Activated CD4-positive, alpha-beta T cell treated with anti-CD3 and anti-CD28 coated beads for 36 hours (primary cell): ENCODE measurements around the gene SEMA3F. TPM values are rescaled to one million over a fixed set of nuclear protein-coding genes. Genes with fewer than 3 reads are reported as not detected.

Experiments used
- ATAC-seq: fragments of 200-7000 bp; cut with Tn5 transposase; one replicate; pipeline ENCODE4 v1.10.0; 2021; ENCODE audit warnings: mild to moderate bottlenecking, moderate library complexity
- CTCF ChIA-PET: fragments of 350-600 bp; sonication (Branson Sonifier 250); formaldehyde crosslinking; loops from one replicate; lab custom pipeline; 2021; ENCODE audit warnings: antibody characterized with exemption; lab: Charles Lee
- POLR2A ChIA-PET: fragments of 350-600 bp; sonication (Branson Sonifier 250); formaldehyde crosslinking; loops from one replicate; lab custom pipeline; 2021; ENCODE audit warnings: antibody characterized with exemption, inconsistent platforms; lab: Charles Lee
- DNase-seq: peaks from one replicate; pipeline ENCODE4 v3.0.0-alpha.2; 2020
- H3K27ac Mint-ChIP-seq: one replicate; pipeline ENCODE4 v1.8.0; 2021; ENCODE audit warnings: mixed read lengths
- H3K27me3 Mint-ChIP-seq: one replicate; pipeline ENCODE4 v1.8.0; 2021; ENCODE audit warnings: mixed read lengths
- H3K36me3 Mint-ChIP-seq: one replicate; pipeline ENCODE4 v1.8.0; 2021; ENCODE audit warnings: low read depth, mixed read lengths
- H3K4me1 Mint-ChIP-seq: one replicate; pipeline ENCODE4 v1.8.0; 2021; ENCODE audit warnings: mixed read lengths
- H3K4me3 Mint-ChIP-seq: one replicate; pipeline ENCODE4 v1.8.0; 2021; ENCODE audit warnings: mild to moderate bottlenecking, moderate library complexity, mixed read lengths
- H3K9me3 Mint-ChIP-seq: one replicate; pipeline ENCODE4 v1.8.0; 2021; ENCODE audit warnings: low read depth, mixed read lengths
- intact Hi-C, 2 experiments: fragments of 100-400 bp; cut with DNase I in 1 of 2; cut with micrococcal nuclease in 1 of 2; formaldehyde crosslinking; loops; one replicate each; pipeline versions ENCODE4 v1.14.2 to v1.15.1; 2022 to 2024; cut with DNase I, micrococcal nuclease
- total RNA-seq, 2 experiments: library from RNA; stranded (reverse); gene quantifications; one replicate each; pipeline ENCODE4 v1.2.3, GENCODE V29; 2021

Gene SEMA3F
- under 1 TPM; 0.25 to 0.46 TPM for total RNA-seq

DNA sequence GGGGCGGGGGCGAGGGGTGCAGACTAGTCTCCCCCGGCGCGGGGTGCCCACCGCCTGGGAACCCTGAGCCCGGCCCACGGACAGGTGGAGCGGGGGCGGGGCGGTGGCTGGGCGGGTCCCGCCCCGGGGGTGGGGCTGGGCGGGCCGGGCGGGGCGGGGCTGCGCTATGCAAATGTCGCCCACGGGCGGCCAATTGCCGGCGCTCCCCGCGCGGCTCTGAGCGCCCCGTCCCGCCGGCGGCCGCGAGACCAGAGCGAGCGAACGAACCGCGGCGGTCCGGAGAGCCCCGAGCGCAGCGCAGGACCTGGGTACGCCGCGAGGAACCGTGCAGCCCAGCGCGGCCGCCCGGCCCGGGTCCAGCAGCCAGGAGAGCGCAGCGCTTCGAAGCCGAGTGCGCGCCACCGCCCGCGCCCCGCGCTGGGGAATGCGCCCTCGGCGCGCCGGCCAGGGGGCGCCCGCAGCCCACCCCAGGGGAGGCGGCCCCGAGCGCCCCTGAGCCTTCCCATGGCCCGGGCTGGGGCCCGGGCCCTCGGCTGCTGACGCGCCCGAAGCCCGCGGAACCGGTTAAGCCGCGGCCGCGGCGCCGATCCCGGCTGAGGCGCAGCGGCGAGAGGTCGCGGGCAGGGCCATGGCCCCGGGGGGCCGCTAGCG is at the start of gene SEMA3F:
TSS of gene SEMA3F (plus strand) at position 485 of the 651 bp plus-strand sequence. CDS start 4,299 bp downstream, outside the sequence.
- peak within 1 kb of the TSS; percentile 60 for H3K4me3 Mint-ChIP-seq
- H3K27me3 Mint-ChIP-seq = peaks cover 29% of the 10 kb centered on the region
- intact Hi-C loops = loop anchor here in 1 of 2 experiments (1.0 to 10.0 kb wide), 10 partner anchors 34 to 685 kb away; partner anchors contain the start of genes BSN, DAG1, IFRD2 and RBM5
- ChIA-PET POLR2A (no interaction called here), CTCF (no interaction called here)
- H3K36me3 Mint-ChIP-seq = no peaks in the 10 kb centered on the region
- no peaks in the 10 kb centered on the region for H3K9me3 Mint-ChIP-seq
- H3K4me1 Mint-ChIP-seq = peaks cover 8% of the 10 kb centered on the region
- DNase-seq (peak; percentile 79), ATAC-seq (peak; percentile 89)
- no peak within 1 kb of the TSS for H3K27ac Mint-ChIP-seq

DNA sequence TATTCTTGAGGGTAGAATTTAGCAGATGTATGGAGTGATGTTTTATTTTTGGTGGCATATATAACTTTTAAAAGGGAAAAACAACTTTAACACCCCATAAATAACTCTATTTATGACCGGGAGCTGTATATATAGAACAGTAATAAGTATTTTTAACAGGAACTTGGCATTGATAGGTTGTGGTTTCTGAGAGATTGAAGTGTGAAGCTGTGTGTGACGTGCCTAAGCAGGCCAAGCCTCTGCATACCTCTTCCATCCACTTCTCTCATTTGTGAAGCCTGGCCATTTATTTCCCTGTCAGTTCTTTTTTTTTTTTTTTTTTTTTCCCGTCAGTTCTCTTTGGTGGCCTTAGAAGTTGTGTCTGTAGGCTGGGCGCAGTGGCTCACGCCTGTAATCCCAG is 43.4 kb upstream of the SEMA3F start:
- H3K4me3 Mint-ChIP-seq = no peak overlapping the region
- intact Hi-C loops = no loop called here
- H3K36me3 Mint-ChIP-seq = peaks cover 74% of the 10 kb centered on the region
- H3K9me3 Mint-ChIP-seq = no peaks in the 10 kb centered on the region
- no peak overlapping the region for H3K27ac Mint-ChIP-seq
- ATAC-seq = no peak
- CTCF ChIA-PET = interaction anchor here (1.4 kb wide), 1 partner anchor 9 kb away, joined by 4 read pairs; no protein-coding TSS in a partner anchor
- POLR2A ChIA-PET = no interaction called here
- DNase-seq = no peak
- no peaks in the 10 kb centered on the region for H3K27me3 Mint-ChIP-seq
- H3K4me1 Mint-ChIP-seq = no peaks in the 10 kb centered on the region

GRCh38 chr3:50112462-50112861 is 42.7 kb upstream of the SEMA3F start:
- no peaks in the 10 kb centered on the region for H3K9me3 Mint-ChIP-seq
- no peaks in the 10 kb centered on the region for H3K4me1 Mint-ChIP-seq
- ChIA-PET CTCF (interaction anchor here (1.4 kb wide), 1 partner anchor 9 kb away, joined by 4 read pairs; no protein-coding TSS in a partner anchor), POLR2A (interaction anchor here (0.6 kb wide), 1 partner anchor 149 kb away, joined by 3 read pairs; no protein-coding TSS in a partner anchor)
- H3K27ac Mint-ChIP-seq = no peak overlapping the region
- H3K36me3 Mint-ChIP-seq = peaks cover 73% of the 10 kb centered on the region
- H3K4me3 Mint-ChIP-seq = no peak overlapping the region
- intact Hi-C loops = no loop called here
- no peak for ATAC-seq
- DNase-seq = no peak
- no peaks in the 10 kb centered on the region for H3K27me3 Mint-ChIP-seq

DNA sequence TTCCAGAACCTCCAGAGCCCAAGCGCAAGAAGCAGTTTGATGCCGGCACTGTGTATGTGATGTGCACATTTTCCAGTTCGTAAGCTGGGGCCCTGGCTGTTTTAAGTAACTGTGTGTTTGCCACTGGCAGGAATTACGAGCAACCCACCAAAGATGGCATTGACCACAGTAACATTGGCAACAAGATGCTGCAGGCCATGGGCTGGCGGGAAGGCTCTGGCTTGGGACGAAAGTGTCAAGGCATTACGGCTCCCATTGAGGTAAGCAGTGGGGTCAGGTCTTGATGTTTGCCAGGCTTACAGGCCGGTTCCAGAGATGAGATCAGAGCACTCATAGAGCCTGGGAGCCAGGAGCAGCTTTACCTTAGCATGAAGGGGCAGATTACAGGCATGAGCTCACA is 38.0 kb upstream of the SEMA3F start:
- Mint-ChIP-seq H3K9me3 (no peaks in the 10 kb centered on the region), H3K27ac (no peak overlapping the region), H3K27me3 (no peaks in the 10 kb centered on the region), H3K4me3 (no peak overlapping the region), H3K36me3 (peaks cover 49% of the 10 kb centered on the region), H3K4me1 (no peaks in the 10 kb centered on the region)
- ATAC-seq (no peak), DNase-seq (no peak)
- ChIA-PET POLR2A (interaction anchor here (0.6 to 1.0 kb wide), 2 partner anchors 11 to 25 kb away, joined by 3 to 4 read pairs; no protein-coding TSS in a partner anchor), CTCF (no interaction called here)
- intact Hi-C loops = no loop called here

DNA sequence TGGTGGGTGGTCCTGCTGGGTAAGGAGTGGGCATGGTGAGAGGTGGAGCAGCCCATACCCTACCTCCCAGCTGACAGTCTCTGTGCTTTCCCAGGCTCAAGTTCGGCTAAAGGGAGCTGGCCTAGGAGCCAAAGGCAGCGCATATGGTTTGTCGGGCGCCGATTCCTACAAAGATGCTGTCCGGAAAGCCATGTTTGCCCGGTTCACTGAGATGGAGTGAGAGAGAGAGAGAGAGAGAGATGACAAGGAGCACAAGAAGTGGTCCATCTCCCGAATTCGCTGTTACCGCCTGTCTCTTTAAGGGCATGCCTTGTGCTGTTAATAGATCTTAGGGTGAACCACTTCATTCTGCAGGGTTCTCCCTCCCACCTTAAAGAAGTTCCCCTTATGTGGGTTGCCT is 36.9 kb upstream of the SEMA3F start:
- no peak overlapping the region for H3K4me3 Mint-ChIP-seq
- H3K36me3 Mint-ChIP-seq = peaks cover 44% of the 10 kb centered on the region
- no peaks in the 10 kb centered on the region for H3K27me3 Mint-ChIP-seq
- H3K4me1 Mint-ChIP-seq = no peaks in the 10 kb centered on the region
- DNase-seq (no peak), ATAC-seq (no peak)
- H3K9me3 Mint-ChIP-seq = no peaks in the 10 kb centered on the region
- ChIA-PET POLR2A (no interaction called here), CTCF (interaction anchor here (0.7 kb wide), 1 partner anchor 29 kb away, joined by 3 read pairs; the partner anchor contains the start of gene RBM5)
- no peak overlapping the region for H3K27ac Mint-ChIP-seq
- intact Hi-C loops = no loop called here

GRCh38 chr3:50119786-50120185 is 35.3 kb upstream of the SEMA3F start:
- Mint-ChIP-seq H3K27ac (no peak overlapping the region), H3K27me3 (no peaks in the 10 kb centered on the region), H3K4me3 (no peak overlapping the region), H3K9me3 (no peaks in the 10 kb centered on the region), H3K36me3 (peaks cover 30% of the 10 kb centered on the region), H3K4me1 (no peaks in the 10 kb centered on the region)
- intact Hi-C loops = loop anchor here in 1 of 2 experiments (5.0 kb wide), 1 partner anchor 153 kb away; no protein-coding TSS in a partner anchor
- ChIA-PET CTCF (interaction anchor here (0.6 to 3.2 kb wide), 13 partner anchors 9 to 832 kb away, joined by 3 to 20 read pairs (median 4); partner anchors contain the start of gene GNAT1), POLR2A (no interaction called here)
- ATAC-seq = no peak
- DNase-seq = no peak

DNA sequence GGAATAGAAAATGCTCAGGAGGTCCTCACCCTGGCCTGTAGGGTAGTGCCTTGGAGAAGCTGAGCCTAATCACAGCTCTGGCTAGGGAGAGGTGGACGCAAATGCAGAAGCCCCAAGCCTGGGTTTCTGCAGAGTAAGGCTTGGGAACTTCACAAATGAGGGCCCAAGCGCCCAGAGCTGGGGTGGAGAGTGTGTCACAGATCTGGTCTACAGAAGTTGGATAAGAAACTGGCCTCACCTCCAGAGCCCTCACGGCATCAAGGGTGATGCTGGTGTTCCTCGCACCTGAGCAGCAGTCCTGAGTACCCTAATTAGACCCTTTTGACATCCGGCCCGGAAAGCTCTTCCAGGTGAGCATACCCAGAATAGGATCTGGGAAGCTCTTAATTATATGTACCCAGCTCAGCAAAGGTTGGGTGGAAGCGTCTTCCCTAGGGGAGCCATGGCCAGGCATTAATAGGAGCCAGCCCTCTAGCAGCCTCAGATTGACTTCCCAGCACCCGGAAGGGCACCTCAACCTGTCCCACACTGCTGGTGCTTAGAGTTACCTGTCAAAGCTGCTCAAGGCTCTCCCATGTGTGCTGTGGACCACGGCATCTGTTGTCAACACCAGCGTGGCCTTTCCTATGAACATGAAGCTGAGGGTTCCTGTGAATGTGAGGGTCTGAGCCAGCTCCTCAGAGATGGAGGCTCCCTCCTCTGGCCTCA is 34.6 kb upstream of the SEMA3F start:
- DNase-seq (no peak), ATAC-seq (no peak)
- Mint-ChIP-seq H3K27me3 (no peaks in the 10 kb centered on the region), H3K9me3 (no peaks in the 10 kb centered on the region), H3K4me1 (no peaks in the 10 kb centered on the region), H3K4me3 (no peak overlapping the region), H3K36me3 (peaks cover 26% of the 10 kb centered on the region), H3K27ac (no peak overlapping the region)
- CTCF ChIA-PET = interaction anchor here (0.6 to 3.2 kb wide), 18 partner anchors 8 to 833 kb away, joined by 3 to 20 read pairs (median 4); partner anchors contain the start of gene GNAT1
- intact Hi-C loops = loop anchor here (1.0 to 5.0 kb wide), 5 partner anchors 34 to 153 kb away; no protein-coding TSS in a partner anchor
- POLR2A ChIA-PET = interaction anchor here (0.6 to 1.1 kb wide), 4 partner anchors 9 to 33 kb away, joined by 3 read pairs; no protein-coding TSS in a partner anchor

DNA sequence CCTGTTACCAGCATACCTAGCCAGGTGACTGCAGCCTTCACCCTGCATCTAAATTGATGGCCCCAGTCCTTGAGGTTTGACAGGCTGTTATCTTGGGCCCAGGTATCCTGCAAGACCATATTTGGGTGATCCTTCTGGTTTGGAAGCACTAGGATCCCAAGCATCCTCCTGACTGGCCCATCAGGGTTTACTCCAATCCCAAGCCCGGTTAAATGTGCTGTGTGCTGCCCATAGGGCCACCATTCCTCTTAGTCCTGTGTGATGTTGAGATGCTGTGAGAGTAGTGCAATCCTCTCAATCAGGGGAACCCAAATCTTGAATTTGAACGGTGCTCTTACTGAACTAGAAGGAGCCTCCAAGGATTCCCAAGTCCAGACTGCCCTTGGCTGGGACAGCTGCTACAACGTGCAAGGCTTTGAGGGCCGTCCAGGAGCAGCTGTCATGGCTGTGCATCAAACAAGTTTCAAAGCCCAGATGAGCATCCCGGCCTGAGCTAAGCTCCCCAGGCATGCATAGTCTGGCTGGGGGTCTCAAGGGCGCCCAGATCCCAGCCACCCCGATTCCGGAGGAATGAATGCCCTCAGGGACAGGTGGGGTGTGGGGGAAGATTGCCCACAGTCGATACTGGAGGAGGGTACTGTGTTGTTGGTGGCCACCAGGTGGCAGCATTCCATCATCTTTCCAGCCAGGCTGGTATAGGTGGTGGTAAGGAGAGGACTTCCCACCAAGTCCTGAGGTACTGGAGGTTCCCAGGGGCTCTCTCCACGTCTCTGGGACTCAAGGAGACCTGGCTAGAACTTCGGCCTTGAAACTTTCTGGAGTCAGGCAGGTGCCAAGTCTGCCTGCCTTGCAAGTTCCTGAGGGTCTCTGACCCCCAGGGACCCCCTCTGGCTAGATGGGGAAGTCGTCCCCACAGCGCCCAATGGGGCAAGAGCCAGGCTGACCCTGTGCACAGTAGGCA is 33.8 kb upstream of the SEMA3F start:
- H3K36me3 Mint-ChIP-seq = peaks cover 18% of the 10 kb centered on the region
- H3K27ac Mint-ChIP-seq = no peak overlapping the region
- CTCF ChIA-PET = interaction anchor here (0.6 to 3.2 kb wide), 17 partner anchors 8 to 240 kb away, joined by 3 to 20 read pairs (median 4); partner anchors contain the start of gene GNAT1
- no peak overlapping the region for H3K4me3 Mint-ChIP-seq
- H3K4me1 Mint-ChIP-seq = no peaks in the 10 kb centered on the region
- no peaks in the 10 kb centered on the region for H3K9me3 Mint-ChIP-seq
- intact Hi-C loops = loop anchor here (1.0 to 5.0 kb wide), 5 partner anchors 33 to 152 kb away; no protein-coding TSS in a partner anchor
- POLR2A ChIA-PET = interaction anchor here (0.9 to 1.3 kb wide), 4 partner anchors 8 to 19 kb away, joined by 3 to 5 read pairs (median 3); no protein-coding TSS in a partner anchor
- peak; percentile 93 for ATAC-seq
- H3K27me3 Mint-ChIP-seq = no peaks in the 10 kb centered on the region
- DNase-seq = peak; percentile 87

DNA sequence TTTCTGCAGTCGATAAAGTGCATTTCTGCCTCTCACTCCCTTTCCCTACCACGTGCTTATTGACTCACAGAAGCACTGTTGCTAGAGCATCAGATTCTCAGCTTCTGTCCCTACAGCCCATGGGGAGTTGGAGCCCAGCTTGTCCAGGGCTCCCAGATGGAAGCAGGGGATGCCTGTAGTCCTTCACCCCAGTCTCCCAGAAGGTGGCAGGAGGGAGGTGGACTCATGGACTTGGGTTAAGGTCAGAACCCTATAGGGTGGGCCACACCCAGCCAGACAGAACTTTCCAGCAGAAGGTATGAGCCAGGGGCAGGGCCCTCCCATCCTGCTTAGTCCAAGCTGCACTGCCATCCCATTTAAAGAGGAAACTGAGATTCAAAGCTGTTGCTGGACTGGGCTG is 33.1 kb upstream of the SEMA3F start:
- no peaks in the 10 kb centered on the region for H3K9me3 Mint-ChIP-seq
- H3K4me1 Mint-ChIP-seq = no peaks in the 10 kb centered on the region
- ChIA-PET CTCF (interaction anchor here (0.6 to 3.2 kb wide), 7 partner anchors 12 to 97 kb away, joined by 3 to 20 read pairs (median 3); no protein-coding TSS in a partner anchor), POLR2A (interaction anchor here (1.3 kb wide), 1 partner anchor 15 kb away, joined by 5 read pairs; no protein-coding TSS in a partner anchor)
- peaks cover 10% of the 10 kb centered on the region for H3K36me3 Mint-ChIP-seq
- H3K4me3 Mint-ChIP-seq = no peak overlapping the region
- H3K27ac Mint-ChIP-seq = no peak overlapping the region
- H3K27me3 Mint-ChIP-seq = no peaks in the 10 kb centered on the region
- ATAC-seq = no peak
- intact Hi-C loops = loop anchor here in 1 of 2 experiments (5.0 kb wide), 1 partner anchor 150 kb away; no protein-coding TSS in a partner anchor
- no peak for DNase-seq
